HUES6 (cell line): ENCODE measurements around the gene SIX3.

Experiments used
- H3K27ac ChIP-seq: 2 replicates; pipeline ENCODE4 v1.7.0; 2013; ENCODE audit warnings: low read depth, mild to moderate bottlenecking, low read length, inconsistent platforms
- H3K27me3 ChIP-seq: 2 replicates; pipeline ENCODE4 v1.6.1; 2013; ENCODE audit warnings: low read length; ENCODE audit not compliant: control insufficient read depth, insufficient read depth
- H3K36me3 ChIP-seq: 2 replicates; pipeline ENCODE4 v1.6.1; 2013; ENCODE audit warnings: low read length; ENCODE audit not compliant: control insufficient read depth, insufficient read depth
- H3K4me1 ChIP-seq: 2 replicates; pipeline ENCODE4 v1.6.1; 2013; ENCODE audit warnings: low read length; ENCODE audit not compliant: control insufficient read depth, insufficient read depth
- H3K4me3 ChIP-seq: 2 replicates; pipeline ENCODE4 v1.5.1; 2013; ENCODE audit warnings: low read depth, low read length
- H3K9ac ChIP-seq: one replicate; pipeline ENCODE4 v1.6.1; 2013; ENCODE audit warnings: mild to moderate bottlenecking, low read length
- H3K9me3 ChIP-seq: 2 replicates; pipeline ENCODE4 v1.6.1; 2013; ENCODE audit warnings: low read depth, low read length; ENCODE audit not compliant: control insufficient read depth, insufficient read depth

The SIX3 gene

GRCh38 chr2:44931198-44931780, 10.2 kb upstream of the SIX3 start:
- peaks cover 100% of the 10 kb centered on the region for H3K27me3 ChIP-seq
- H3K27ac ChIP-seq, result no peak overlapping the region
- H3K36me3 ChIP-seq, result no peaks in the 10 kb centered on the region
- H3K9ac ChIP-seq, result no peak overlapping the region
- H3K4me1 ChIP-seq, result peaks cover 38% of the 10 kb centered on the region
- no peaks in the 10 kb centered on the region for H3K9me3 ChIP-seq
- no peak overlapping the region for H3K4me3 ChIP-seq

GRCh38 chr2:44932079-44932478, 9.4 kb upstream of the SIX3 start:
- Histone ChIP-seq H3K27ac (no peak overlapping the region), H3K4me3 (peak overlapping the region; percentile 43), H3K36me3 (no peaks in the 10 kb centered on the region), H3K9ac (no peak overlapping the region), H3K9me3 (no peaks in the 10 kb centered on the region), H3K4me1 (peaks cover 45% of the 10 kb centered on the region), H3K27me3 (peaks cover 100% of the 10 kb centered on the region)

GRCh38 chr2:44932564-44933392, 8.7 kb upstream of the SIX3 start:
- peaks cover 45% of the 10 kb centered on the region for H3K4me1 ChIP-seq
- H3K36me3 ChIP-seq, result no peaks in the 10 kb centered on the region
- H3K9me3 ChIP-seq, result no peaks in the 10 kb centered on the region
- H3K27me3 ChIP-seq, result peaks cover 100% of the 10 kb centered on the region
- H3K4me3 ChIP-seq, result peak overlapping the region; percentile 43
- no peak overlapping the region for H3K27ac ChIP-seq
- H3K9ac ChIP-seq, result no peak overlapping the region

GRCh38 chr2:44933434-44933951, 8.0 kb upstream of the SIX3 start:
- H3K4me3 ChIP-seq, result peak overlapping the region; percentile 43
- H3K9me3 ChIP-seq, result no peaks in the 10 kb centered on the region
- H3K9ac ChIP-seq, result no peak overlapping the region
- H3K27ac ChIP-seq, result no peak overlapping the region
- H3K36me3 ChIP-seq, result no peaks in the 10 kb centered on the region
- H3K4me1 ChIP-seq, result peaks cover 49% of the 10 kb centered on the region
- peaks cover 100% of the 10 kb centered on the region for H3K27me3 ChIP-seq

GRCh38 chr2:44934038-44934982, 7.2 kb upstream of the SIX3 start:
- Histone ChIP-seq H3K9ac (no peak overlapping the region), H3K36me3 (no peaks in the 10 kb centered on the region), H3K9me3 (no peaks in the 10 kb centered on the region), H3K27ac (no peak overlapping the region), H3K4me1 (peaks cover 50% of the 10 kb centered on the region), H3K27me3 (peaks cover 100% of the 10 kb centered on the region), H3K4me3 (peak overlapping the region; percentile 55)

- peaks cover 100% of the 10 kb centered on the region for H3K27me3 ChIP-seq
- H3K36me3 ChIP-seq, result no peaks in the 10 kb centered on the region
- no peaks in the 10 kb centered on the region for H3K9me3 ChIP-seq
- H3K4me1 ChIP-seq, result peaks cover 57% of the 10 kb centered on the region
- peak overlapping the region; percentile 55 for H3K4me3 ChIP-seq
- no peak overlapping the region for H3K9ac ChIP-seq
- H3K27ac ChIP-seq, result no peak overlapping the region
Measured at GRCh38 chr2:44934983-44935728, 6.3 kb upstream of the SIX3 start.

- Histone ChIP-seq H3K4me1 (peaks cover 62% of the 10 kb centered on the region), H3K9me3 (no peaks in the 10 kb centered on the region), H3K27me3 (peaks cover 100% of the 10 kb centered on the region), H3K9ac (no peak overlapping the region), H3K36me3 (no peaks in the 10 kb centered on the region), H3K27ac (no peak overlapping the region), H3K4me3 (peak overlapping the region; percentile 55)
Measured at GRCh38 chr2:44935729-44936098, 5.8 kb upstream of the SIX3 start.

- Histone ChIP-seq H3K9me3 (no peaks in the 10 kb centered on the region), H3K4me1 (peaks cover 60% of the 10 kb centered on the region), H3K4me3 (peak overlapping the region; percentile 55; the same call in 1 of the 2 replicates), H3K27ac (no peak overlapping the region), H3K27me3 (peaks cover 100% of the 10 kb centered on the region), H3K9ac (no peak overlapping the region), H3K36me3 (no peaks in the 10 kb centered on the region)
Measured at GRCh38 chr2:44936275-44936674, 5.2 kb upstream of the SIX3 start.

GRCh38 chr2:44936715-44937687, 4.5 kb upstream of the SIX3 start:
- Histone ChIP-seq H3K9me3 (no peaks in the 10 kb centered on the region), H3K4me3 (peak overlapping the region; percentile 56), H3K36me3 (no peaks in the 10 kb centered on the region), H3K4me1 (peaks cover 60% of the 10 kb centered on the region), H3K27ac (no peak overlapping the region), H3K9ac (no peak overlapping the region), H3K27me3 (peaks cover 100% of the 10 kb centered on the region)
